SW 1271 (cell line): Measurements from ENCODE around the gene FLRT1.

ENCODE experiments used
- DNase-seq, 2 experiments: peaks; one replicate each; lab custom pipeline; 2025; lab: John Stamatoyannopoulos, UW

The FLRT1 gene

DNA sequence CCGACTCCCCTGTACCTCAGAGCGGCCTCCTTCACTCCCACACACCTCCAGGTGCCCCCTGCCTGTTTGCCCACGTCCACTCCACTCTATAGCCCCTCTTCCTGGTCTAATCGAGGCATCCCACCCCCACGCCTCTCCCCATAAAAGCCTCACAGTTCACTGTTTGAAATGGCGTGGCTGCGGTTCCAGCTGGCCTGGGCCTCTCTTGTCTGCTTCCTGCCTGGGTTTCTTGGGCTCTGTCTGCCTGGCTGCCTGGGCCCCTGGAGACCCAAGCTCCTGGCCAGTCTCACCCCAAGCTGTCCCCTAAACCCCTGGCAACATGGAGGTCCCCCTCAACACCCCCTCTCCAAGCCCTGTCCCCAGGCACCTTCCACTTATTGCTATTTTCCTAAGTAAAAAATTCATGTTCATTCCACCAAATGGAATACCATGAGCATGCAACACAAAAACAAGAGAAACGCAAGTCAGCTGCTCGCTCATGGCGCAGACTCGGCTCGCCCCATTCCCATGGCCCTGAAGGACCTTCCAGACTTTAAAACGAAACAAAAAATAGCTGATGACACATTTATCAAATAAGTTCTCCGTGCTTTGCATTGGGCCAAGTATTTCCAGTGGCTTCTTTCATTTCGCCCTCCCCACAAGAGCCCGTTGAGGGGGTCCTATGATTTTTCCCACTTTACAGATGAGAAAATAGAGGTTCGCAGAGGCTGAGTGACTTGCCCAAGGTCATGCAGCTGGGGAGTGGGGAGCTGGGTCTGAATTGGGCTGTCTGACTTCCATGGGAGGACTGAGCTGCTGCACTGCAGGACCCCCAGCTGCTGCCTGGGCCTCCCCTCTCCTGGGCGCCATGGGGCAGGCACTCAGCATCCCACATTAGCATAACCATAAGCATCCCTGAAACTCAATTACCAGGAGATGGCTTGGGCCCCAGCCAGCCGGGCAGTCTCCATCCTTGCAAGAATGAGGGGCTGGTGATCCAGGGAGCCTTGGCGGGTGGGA, 11.7 kb upstream of the FLRT1 start:
- no peak for DNase-seq

DNA sequence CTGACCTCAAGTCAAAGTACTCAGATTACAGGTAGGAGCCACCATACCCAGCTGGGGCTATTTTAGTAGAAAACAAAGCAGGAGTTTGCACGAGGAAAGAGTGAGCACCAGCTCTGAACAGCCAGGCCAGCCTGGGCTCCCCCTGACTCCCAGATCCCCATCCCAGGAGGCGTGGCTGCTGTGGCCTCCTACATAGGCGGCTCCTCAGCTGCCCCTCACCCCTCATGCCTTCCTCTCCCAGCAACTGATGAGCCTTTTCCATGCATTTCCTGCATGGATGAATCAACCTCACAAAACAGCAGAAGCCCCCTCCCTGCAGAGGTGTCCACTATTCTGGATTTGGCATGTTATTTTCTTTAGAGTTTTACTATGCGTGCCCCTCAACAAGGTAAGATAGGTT, 10.5 kb upstream of the FLRT1 start:
- DNase-seq: no peak

DNA sequence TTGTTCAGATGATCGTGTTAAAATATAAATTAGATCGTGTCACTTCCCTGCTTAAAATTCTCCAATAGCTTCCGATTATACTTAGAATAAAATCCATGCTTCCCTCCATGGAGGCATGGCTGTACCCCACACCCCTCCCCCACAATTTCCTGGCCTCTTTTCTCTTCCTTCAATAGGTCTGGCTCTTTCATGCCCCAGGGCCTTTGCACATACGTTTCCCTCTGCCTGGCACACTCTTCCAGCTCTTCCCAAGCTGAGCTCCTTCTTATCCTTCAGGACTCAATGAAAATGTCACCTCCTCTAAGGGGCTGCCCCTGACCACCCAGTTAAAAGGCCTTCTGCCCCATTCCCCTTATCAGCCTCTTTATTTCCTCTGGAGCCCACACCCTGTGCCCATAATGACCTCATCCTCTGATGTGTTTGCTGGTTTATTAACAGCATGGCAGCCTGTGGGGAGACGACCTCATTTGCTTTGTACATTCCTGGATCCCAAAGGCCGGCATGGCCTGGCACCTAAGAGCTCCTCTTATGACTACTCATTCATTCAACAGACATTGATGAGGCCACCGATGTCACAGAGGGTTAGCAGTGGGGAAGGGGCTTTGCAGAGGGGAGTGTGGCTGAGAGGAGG, 9.0 kb upstream of the FLRT1 start:
- DNase-seq: no peak

DNA sequence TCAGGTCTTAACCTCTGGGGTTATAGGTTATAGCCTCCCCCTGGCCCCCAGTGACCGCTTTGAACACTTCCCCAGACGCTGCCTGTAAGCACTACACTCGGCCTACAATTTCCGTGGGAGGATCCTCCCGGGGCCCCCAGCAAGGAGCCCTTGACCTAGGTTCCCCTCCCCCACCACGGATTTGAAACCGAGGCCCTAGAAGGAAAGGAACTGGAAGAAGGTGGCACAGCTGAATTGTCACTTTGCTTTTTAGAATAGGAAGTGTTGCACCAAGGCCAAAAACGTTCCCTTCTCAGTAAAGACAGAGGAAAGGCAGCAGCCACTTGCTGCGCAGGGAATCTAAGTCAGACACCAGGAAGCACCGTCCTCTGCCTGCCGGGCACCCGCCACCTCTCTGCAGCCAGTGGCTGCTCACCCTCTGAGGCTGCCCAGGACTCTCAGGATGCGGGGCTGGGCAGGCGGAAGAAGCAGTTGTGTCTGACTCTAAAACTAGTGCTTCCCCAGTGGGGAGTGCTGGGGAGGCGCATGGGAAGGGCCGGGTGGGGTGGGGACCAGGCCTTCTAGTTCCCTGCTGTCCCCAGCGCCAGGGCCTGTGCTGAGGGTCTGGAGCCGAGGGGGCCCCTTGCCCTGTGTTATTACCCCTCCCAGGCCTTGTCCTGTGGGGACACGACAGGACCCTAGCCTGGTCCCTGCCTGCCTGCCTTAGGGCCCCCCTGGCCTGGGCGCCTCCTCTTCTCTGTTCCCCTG, 7.9 kb upstream of the FLRT1 start:
- no peak for DNase-seq

DNA sequence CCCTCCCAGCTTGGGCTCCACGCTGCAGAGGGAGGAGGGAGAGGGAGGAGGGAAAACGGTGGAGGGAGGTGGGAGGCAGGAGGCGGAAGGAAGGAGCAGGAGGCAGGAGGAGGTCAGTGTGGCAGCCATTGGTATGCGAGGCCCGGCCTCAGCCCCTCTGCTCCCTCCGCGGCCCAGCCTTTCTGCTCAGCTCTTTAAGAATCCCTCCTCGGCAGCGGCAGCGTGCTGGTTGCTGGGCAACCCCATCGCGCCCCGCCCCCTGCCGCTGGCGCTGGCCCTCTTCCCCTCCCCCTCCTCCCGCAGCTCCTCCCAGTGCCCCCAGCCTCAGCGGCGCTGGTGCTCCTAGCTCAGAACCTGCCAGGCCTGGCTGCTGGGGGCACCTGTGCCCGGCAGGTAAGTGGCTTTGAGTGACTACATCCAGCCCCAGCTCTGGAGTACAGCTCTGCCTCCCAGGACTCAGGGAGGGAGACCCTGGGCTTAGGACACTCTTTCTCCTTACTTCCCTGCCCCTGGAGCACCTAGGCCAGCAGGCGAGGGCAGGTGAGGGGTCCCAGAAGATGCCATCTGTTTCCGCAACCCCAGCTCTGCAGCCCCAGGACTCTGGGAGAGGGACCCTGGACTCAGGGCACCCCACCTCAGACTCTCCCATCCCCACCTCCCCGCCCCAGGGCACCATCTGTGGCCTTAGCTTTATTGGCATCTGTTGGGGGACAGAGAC, 7.2 kb upstream of the FLRT1 start:
- no peak for DNase-seq

DNA sequence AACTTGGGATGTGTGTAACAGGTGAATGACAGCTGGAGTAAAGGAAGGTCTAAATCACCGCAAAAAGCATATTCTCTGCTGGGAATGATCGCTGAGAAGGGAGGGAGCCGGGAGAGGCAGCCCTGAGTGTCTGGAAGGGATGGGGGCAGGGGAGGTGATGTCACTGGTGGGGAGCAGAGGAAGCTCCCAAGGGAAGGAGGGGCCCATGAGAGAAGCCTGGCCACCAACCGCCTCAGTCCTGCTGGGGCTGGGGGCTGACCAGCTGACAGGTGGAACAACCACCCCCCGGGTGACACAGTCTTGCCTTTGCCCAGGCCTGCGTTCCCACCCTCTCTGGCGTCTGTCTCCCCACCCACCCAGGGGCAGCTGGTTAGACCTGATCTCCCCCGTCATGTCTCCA, 6.0 kb upstream of the FLRT1 start:
- DNase-seq: no peak

DNA sequence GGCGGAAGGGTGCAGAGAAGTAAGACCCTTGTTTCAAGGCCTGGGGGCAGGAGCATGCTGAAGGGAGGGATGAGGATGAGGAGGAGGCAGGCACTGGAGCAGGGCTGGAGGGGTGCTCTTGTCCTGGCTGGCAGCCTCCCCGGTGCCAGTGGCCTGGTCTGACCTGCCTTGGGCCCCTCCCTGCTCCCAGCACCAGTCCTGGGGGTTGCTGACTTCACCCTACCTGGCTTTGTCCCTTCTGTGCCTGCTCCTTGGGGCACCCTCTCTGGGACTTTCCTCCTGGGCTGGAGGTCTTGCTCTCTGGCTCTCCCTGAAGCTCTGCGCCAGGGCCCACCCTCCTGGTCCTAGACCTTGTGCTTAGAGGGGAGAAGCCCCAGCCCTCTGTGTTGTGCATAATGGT, 4.7 kb upstream of the FLRT1 start:
- no peak for DNase-seq

DNA sequence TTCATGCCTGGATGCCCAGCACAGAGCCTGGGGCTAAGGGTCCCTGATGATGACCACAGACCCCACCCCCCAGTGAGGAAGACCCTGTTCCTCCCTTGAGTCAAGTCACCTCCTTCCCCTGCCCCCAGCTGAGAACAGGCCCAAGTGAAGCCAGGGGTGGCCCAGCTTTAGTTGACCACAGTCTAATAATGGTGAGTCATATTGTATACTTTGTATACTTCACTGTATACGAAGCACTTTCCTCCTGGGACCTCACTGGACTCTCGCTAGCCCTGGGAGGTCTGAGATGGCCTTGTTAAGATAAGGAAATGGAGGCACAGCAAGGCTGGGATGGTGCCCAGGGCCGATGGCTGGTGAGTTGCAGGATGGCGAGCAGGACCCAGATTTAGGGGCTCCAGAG, 3.7 kb upstream of the FLRT1 start:
- DNase-seq: no peak

DNA sequence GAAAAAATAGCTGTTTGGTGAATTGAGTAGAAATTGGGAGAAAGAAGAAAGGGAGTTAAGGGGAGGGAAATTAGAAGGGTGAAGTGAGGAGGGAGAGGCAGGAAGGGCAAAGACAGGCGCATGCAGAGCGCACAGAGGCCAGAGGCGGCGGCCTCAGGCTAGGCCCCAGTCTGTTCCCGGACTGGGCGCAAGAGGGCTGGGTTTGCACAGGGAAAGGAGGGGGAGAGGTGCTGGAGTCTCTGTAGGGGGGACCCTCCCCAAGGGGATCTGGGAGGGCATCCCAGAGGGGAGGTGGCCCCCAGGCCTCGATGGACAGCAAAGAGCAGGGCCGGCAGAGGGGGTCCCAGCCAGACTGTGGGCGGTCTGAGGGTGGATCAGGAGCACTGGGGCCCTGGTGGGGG, 1.3 kb upstream of the FLRT1 start:
- DNase-seq: no peak

DNA sequence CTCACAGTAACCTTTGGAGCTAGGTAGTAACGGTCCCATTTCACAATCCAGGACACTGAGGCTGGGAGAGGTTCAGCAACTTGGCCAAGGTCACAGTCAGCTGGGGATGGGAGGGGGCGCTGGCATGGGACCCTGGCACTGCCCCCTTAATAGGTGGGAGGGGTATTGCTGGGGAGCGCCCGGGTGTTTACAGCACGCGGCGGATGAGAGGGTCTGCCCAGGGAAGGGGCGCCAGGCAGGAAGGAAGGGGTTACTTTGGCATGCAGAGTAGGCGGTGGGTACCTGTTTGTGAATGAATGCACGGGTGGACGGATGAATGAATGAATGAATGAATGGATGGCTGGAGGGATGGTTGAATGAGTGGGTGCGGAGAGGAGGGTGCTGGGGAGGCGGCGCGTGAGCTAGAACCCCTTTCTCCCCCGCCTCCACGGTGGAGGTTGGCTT, 628 bp upstream of the FLRT1 start:
- no peak for DNase-seq

DNA sequence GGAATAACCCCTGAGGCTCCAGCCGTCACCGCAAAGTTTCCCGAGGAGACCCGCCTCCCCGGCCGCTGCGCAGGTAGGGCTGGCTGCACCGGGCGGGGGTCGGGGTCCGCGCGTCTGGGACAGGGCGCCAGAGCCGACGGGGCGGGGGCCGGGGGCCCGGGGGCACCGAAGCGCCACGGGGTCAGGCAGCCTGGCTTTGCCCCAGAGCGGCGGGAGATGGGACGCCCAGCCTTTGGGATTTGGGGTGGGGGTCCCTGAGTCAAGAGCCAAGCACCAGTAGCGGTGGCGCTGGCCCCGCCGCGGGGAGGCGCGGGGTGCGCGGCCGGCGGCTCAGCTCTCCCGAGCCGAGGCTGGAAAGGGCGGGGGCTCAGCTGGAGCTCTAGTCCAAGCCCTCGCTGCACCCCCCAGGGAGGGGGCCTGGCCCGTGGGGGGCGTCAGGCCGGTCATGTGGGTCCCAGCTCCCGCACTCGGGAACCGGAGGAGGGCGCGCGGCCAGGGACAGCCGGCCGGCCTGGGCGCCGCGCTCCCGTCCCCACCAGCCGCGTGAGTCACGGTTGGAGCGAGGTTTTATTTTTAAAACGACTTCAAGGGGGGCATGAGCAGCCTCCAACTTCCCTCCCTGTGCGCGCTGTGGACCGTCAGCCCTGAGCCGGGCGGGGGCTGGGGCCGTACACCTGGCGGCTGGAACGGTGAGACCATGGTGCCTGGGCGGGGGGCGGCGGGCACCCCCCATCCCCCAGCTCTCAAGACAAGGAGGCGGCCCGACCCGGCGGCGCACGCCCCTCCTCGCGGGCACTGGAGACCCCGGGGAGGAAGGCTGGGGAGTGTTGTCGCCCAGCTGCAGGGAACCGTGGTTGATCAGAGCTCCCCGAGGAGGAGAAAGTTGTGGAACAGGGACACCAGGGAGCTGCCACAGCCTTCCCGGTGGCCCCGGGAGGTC, 626 bp downstream of the FLRT1 start:
- no peak for DNase-seq

DNA sequence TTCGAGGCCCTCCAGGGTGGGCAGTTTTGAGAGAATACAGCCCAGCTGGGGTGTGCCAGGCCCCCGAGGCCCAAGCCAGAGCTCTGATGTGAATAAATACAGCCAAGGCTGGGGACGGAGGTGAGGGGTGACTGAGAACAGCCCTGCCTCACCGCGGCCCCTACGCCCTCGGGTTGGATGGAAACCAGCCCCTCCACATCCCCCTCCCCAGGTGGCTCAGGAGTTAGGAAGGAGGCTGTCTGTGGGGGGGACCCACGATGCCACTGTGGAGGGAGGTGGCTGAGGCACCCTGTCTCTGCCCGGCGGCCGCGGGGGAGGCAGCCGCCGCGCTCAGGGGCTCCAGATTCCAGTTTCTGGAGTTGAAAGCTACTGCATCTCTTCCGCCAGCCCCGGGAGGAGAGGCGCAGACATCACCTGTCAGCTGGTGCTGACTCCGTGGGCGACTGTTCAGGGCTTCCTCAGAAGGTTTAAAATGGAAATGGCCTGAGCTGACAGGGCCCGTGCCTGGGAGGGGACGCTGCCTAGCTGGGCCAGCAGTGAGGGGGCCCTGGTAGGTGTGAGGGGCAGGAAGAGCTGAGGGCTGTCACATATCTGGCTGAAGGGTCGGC, 1.4 kb downstream of the FLRT1 start:
- DNase-seq: no peak

DNA sequence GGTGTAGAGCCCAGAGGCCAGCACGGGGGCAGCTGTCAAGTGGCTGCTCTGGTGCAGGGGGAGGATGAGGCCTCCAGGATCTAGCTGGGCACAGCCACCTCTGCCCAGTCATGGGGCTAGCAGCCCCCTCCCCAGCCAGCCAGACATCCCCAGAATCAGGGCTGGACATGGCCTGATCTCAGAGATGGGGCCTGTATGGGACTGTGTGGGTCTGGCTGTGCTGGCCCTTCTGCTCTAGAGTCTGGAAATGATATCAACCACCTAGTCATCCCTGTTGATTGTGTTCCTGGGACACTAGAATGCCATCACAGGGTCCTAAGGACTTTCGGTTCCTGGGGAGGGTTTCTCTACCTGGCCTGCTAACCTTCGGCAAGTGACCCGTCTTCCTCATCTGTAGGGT, 2.8 kb downstream of the FLRT1 start:
- DNase-seq: no peak

DNA sequence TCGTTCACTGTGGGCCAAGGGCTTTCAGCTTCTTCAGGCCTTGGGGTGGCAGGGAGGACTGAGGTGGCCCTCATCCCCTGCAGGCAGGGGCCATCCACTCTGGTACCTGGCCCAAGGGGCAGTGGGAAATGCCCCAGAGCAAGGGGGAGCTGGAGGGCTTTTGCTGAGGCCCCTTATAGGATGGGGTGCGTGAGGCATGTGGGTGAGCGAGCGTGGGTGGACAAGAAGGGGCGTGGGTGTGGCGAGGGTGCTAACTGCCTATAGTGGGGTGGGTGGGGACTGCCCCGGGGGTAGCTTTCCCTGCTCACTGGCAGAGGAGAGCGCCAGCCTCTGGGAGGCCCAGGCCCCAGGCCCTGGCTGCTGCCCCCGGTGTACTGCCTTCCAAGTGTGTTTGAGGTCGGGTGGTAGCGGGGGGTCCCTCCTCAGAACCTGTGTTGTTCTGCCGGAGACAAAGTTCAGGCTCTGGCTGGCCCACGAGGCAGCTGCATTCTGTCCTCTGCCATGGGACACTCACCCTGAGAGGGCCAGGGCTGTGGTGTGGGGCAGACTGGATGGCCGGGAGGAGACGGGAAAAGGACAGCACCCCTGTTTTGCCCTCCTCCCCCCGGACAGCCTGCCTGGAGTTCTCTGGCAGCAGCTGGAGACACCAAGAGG, 3.4 kb downstream of the FLRT1 start:
- no peak for DNase-seq

DNA sequence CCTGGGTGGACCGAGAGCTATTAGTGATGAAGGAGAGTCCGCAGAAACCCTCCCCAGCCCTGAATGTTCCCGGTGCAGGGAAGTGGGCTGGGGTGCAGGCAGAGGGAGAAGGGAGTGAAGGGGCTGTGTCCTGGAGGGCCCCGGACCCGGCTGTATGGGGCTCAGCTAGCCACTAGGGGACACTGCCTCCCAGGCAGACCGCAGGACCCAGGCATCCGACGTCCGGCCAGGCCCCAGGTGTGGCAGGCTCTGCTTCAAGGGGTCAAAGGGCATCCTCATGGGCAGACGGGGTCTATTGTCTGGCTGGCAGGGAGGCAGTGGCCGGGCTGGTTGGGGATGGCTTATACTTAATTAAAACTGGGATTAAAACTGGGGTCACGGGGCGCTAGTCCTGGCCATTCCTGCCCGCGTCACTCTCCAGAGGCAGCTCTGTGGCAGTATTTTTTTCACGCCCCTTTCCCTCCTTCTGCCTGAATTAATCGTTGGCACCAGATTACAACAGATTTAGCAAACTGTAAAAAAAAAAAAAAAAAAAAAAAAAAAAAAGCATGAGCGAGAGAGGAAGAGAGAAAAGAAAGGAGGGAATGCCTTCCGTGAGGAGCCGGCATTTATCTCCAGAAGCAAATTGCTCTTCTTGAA, 5.1 kb downstream of the FLRT1 start:
- DNase-seq: no peak

DNA sequence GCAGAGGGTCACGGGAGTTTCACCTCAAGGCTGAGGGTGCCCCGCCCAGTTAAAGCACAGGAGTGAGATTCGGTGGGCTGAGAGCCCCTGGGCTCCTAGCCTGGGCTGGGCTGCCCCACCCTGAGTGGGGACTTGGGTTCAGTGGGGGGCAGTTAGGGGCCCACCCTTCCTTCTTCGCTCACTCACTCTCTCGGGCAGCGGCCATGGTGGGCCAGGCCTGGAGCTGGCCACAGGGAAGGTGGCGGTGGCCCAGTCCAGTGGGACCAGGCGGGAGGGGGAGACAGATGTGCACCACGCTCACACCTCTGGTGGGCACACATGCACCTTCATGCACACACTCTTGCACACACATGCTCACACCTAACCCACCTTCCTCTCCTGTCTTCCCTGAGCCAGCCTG, 6.1 kb downstream of the FLRT1 start:
- no peak for DNase-seq

DNA sequence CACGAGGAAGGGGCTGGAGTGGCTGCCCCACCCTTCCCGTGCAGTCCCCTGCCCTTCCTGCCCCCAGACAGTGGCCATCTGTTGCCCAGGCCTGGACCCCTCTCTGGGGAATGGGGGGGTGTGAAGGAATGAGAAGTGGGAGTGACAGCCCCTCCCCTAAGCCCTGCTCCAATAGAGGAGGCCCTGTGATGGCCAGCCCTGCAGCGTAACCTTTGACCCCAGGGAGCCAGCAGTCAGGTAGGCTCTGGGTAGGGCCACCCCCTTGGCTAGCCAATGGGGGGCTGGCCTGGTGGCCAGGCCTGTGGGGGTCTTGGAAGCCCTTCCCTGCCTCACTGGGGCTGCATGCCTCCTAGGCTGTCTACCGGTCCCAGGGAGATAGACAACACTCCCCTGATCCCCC, 6.6 kb downstream of the FLRT1 start:
- DNase-seq: no peak

DNA sequence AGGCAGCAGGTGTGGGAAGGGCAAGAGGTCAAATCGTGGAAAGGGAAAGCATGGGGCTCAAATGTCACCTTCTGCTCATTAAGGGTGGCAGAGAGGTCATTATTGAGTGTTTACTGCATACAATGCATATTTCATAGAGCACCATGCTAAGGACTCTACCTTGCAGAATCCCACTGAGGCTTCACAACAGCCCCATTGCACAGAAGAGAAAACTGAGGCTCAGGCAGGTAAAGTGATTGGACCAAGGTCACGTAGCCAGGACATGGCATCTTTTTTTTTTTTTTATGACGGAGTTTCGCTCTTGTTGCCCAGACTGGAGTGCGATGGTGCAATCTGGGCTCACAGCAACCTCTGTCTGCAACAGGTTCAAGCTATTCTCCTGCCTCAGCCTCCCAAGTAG, 7.8 kb downstream of the FLRT1 start:
- no peak for DNase-seq

DNA sequence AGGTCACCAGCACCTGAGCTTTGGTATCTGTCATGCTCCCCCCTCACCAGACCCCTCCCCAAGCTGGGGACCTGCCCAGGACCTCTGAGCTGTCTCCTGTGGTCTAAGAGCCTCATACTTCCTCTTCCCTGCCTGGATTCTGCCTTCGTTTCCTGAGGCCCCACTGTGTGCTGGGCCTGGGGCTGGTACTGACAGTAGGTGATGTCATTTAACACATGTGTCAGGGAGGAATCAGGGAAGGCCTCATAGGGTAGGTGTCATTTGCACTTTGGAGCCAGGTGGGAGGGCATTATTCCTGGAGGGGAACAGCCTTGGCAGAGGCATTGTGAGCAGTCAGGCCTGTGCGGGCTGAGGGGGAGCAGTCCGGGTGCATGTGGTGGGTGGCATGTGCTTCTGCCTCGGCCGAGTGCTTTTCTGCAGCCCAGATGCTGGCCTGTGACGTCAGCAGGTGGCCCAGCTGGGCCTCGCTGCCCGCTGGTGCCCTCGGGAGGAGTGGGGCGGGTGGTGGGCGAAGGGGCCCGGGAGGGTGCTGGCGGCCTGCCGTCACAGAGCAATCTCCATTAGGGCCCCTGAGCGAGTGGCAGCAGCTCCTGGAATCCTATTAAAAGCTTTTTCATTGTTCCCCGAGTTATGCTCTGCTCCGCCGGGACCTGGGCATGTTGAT, 9.1 kb downstream of the FLRT1 start:
- DNase-seq: no peak
